SK-N-SH treated with all-trans-retinoic acid at 6 μM for 48 hours (cell line): Measurements from ENCODE around the gene KCND2.

Experiments used
- ATAC-seq: fragments of 200-7000 bp; cut with Tn5 transposase; 3 replicates; pipeline ENCODE4 v1.9.1; 2020; ENCODE audit warnings: mild to moderate bottlenecking, moderate library complexity
- ARNTL ChIP-seq: fragments of 450-650 bp; formaldehyde crosslinking; IDR thresholded peaks from 2 replicates; pipeline ENCODE4 v1.5.0; 2020; ENCODE audit warnings: low read depth, mild to moderate bottlenecking, moderate library complexity, borderline replicate concordance
- BACH2 ChIP-seq: fragments of 250-450 bp; sonication (Bioruptor Pico); IDR thresholded peaks from 2 replicates; pipeline ENCODE4 v1.9.0; 2021; ENCODE audit warnings: mild to moderate bottlenecking, borderline replicate concordance
- CREB5 ChIP-seq: fragments of 250-450 bp; sonication (Bioruptor Pico); IDR thresholded peaks from 2 replicates; pipeline ENCODE4 v1.5.1; 2020; ENCODE audit warnings: low read depth, mild to moderate bottlenecking, moderate library complexity
- CSDC2 ChIP-seq: fragments of 250-450 bp; sonication (Bioruptor Pico); IDR thresholded peaks from 2 replicates; pipeline ENCODE4 v1.5.0; 2020; ENCODE audit warnings: mild to moderate bottlenecking, moderate library complexity
- CSRNP3 ChIP-seq: fragments of 250-450 bp; sonication (Bioruptor Pico); IDR thresholded peaks from 2 replicates; pipeline ENCODE4 v1.5.1; 2021; ENCODE audit warnings: mild to moderate bottlenecking, moderate library complexity
- ESRRG ChIP-seq: fragments of 250-450 bp; sonication (Bioruptor Pico); IDR thresholded peaks from 2 replicates; pipeline ENCODE4 v1.6.1; 2021; ENCODE audit warnings: mild to moderate bottlenecking
- GLIS3 ChIP-seq: fragments of 250-450 bp; sonication (Bioruptor Pico); IDR thresholded peaks from 2 replicates; pipeline ENCODE4 v1.5.0; 2020; ENCODE audit warnings: mild to moderate bottlenecking, moderate library complexity
- ISL1 ChIP-seq: fragments of 250-450 bp; sonication (Bioruptor Pico); IDR thresholded peaks from 2 replicates; pipeline ENCODE4 v2.1.2; 2022; ENCODE audit warnings: mild to moderate bottlenecking, moderate library complexity
- OSR1 ChIP-seq: fragments of 250-450 bp; sonication (Bioruptor Pico); IDR thresholded peaks from 2 replicates; pipeline ENCODE4 v1.8.0; 2022; ENCODE audit warnings: moderate library complexity, mild to moderate bottlenecking, inconsistent platforms
- PATZ1 ChIP-seq: fragments of 250-450 bp; sonication (Bioruptor Pico); IDR thresholded peaks from 2 replicates; pipeline ENCODE4 v1.8.0; 2020; ENCODE audit warnings: mild to moderate bottlenecking, moderate library complexity, borderline replicate concordance
- POU6F1 ChIP-seq: fragments of 250-450 bp; sonication (Bioruptor Pico); IDR thresholded peaks from 2 replicates; pipeline ENCODE4 v1.8.0; 2021; ENCODE audit warnings: low read depth, mild to moderate bottlenecking, moderate library complexity, borderline replicate concordance
- PPARA ChIP-seq: fragments of 250-450 bp; sonication (Bioruptor Pico); IDR thresholded peaks from 2 replicates; pipeline ENCODE4 v1.5.0; 2020; ENCODE audit warnings: mild to moderate bottlenecking, borderline replicate concordance
- RARB ChIP-seq: fragments of 250-450 bp; sonication (Bioruptor Pico); IDR thresholded peaks from 2 replicates; pipeline ENCODE4 v1.8.0; 2021; ENCODE audit warnings: mild to moderate bottlenecking, moderate library complexity
- SNAI2 ChIP-seq: fragments of 250-450 bp; sonication (Bioruptor Pico); IDR thresholded peaks from 2 replicates; pipeline ENCODE4 v1.5.0; 2020; ENCODE audit warnings: mild to moderate bottlenecking, moderate library complexity
- TCF4 ChIP-seq: fragments of 250-450 bp; sonication (Bioruptor Pico); IDR thresholded peaks from 2 replicates; pipeline ENCODE4 v1.8.0; 2021; ENCODE audit warnings: mild to moderate bottlenecking, moderate library complexity, borderline replicate concordance
- TOX ChIP-seq: fragments of 250-450 bp; sonication (Bioruptor Pico); IDR thresholded peaks from 2 replicates; pipeline ENCODE4 v1.8.0; 2021; ENCODE audit warnings: mild to moderate bottlenecking, moderate library complexity, borderline replicate concordance
- TSHZ2 ChIP-seq: fragments of 250-450 bp; sonication (Bioruptor Pico); IDR thresholded peaks from 2 replicates; pipeline ENCODE4 v1.5.0; 2020; ENCODE audit warnings: mild to moderate bottlenecking, moderate library complexity
- ZC3H10 ChIP-seq: fragments of 250-450 bp; sonication (Bioruptor Pico); IDR thresholded peaks from 2 replicates; pipeline ENCODE4 v1.5.1; 2021; ENCODE audit warnings: mild to moderate bottlenecking, moderate library complexity
- ZFP3 ChIP-seq: fragments of 250-450 bp; sonication (Bioruptor Pico); IDR thresholded peaks from 2 replicates; pipeline ENCODE4 v1.5.0; 2020; ENCODE audit warnings: mild to moderate bottlenecking, moderate library complexity
- ZFP30 ChIP-seq: fragments of 450-650 bp; formaldehyde crosslinking; IDR thresholded peaks from 2 replicates; pipeline ENCODE4 v1.5.0; 2022; ENCODE audit warnings: mild to moderate bottlenecking, moderate library complexity
- ZNF565 ChIP-seq: fragments of 450-650 bp; formaldehyde crosslinking; conservative IDR thresholded peaks from 2 replicates; pipeline ENCODE4 v1.5.0; 2020; ENCODE audit warnings: low read depth, mild to moderate bottlenecking, moderate library complexity
- ZNF70 ChIP-seq: fragments of 450-650 bp; formaldehyde crosslinking; IDR thresholded peaks from 2 replicates; pipeline ENCODE4 v1.5.0; 2020; ENCODE audit warnings: mild to moderate bottlenecking, moderate library complexity

Gene KCND2

GRCh38 chr7:120337308-120337907 is 64.4 kb downstream of the KCND2 start:
- peak; percentile 91 for ATAC-seq

GRCh38 chr7:120344276-120344675 is 71.3 kb downstream of the KCND2 start:
- TF ChIP-seq OSR1: no peak
- TF ChIP-seq PPARA: no peak
- TF ChIP-seq CSRNP3 (CRISPR knock-in tag): no peak
- TF ChIP-seq ZFP30: no peak
- ATAC-seq: no peak

More at GRCh38 chr7:120337308-120337907, 64.4 kb downstream of the KCND2 start:
- no peak for TF ChIP-seq OSR1
- TF ChIP-seq ZNF70 (CRISPR knock-in tag): no peak
- no peak for TF ChIP-seq ZNF565 (CRISPR knock-in tag)
- no peak for TF ChIP-seq SNAI2 (CRISPR knock-in tag)
- TF ChIP-seq ISL1 (CRISPR knock-in tag): no peak
- no peak for TF ChIP-seq POU6F1
- TF ChIP-seq ZFP3 (CRISPR knock-in tag): no peak
- TF ChIP-seq CREB5: no peak

GRCh38 chr7:120353171-120353570 is 80.2 kb downstream of the KCND2 start:
- TF ChIP-seq TOX (CRISPR knock-in tag) (no peak), OSR1 (no peak), TCF4 (CRISPR knock-in tag) (no peak), PATZ1 (CRISPR knock-in tag) (no peak), ISL1 (CRISPR knock-in tag) (no peak), BACH2 (CRISPR knock-in tag) (no peak), CSDC2 (no peak), ESRRG (CRISPR knock-in tag) (no peak), CSRNP3 (CRISPR knock-in tag) (no peak), RARB (no peak), ZFP3 (CRISPR knock-in tag) (no peak), ZNF565 (CRISPR knock-in tag) (no peak), ZC3H10 (CRISPR knock-in tag) (no peak), ARNTL (CRISPR knock-in tag) (no peak), SNAI2 (CRISPR knock-in tag) (no peak), GLIS3 (CRISPR knock-in tag) (no peak), ZFP30 (no peak)
- ATAC-seq: no peak

- TF ChIP-seq CSRNP3 (CRISPR knock-in tag): no peak
- TF ChIP-seq ZC3H10 (CRISPR knock-in tag): no peak
- TF ChIP-seq RARB: no peak
- no peak for TF ChIP-seq SNAI2 (CRISPR knock-in tag)
- no peak for TF ChIP-seq ZFP30
- no peak for TF ChIP-seq ARNTL (CRISPR knock-in tag)
- TF ChIP-seq TSHZ2 (CRISPR knock-in tag): no peak
- TF ChIP-seq CSDC2: no peak
- no peak for ATAC-seq
Measured at GRCh38 chr7:120360918-120361317, 87.9 kb downstream of the KCND2 start.
